ENCODE results near the gene PRRX2. TPM values are rescaled to one million over a fixed set of nuclear protein-coding genes. Genes with fewer than 3 reads are reported as not detected.
A peak's percentile ranks its signal among the peaks of the same experiment; 100 is the strongest.

The PRRX2 gene
- total and polyA plus RNA-seq, 2 of the 4 experiments (the other 2 are of a cell fraction): 12.7 to 35.5 TPM

DNA sequence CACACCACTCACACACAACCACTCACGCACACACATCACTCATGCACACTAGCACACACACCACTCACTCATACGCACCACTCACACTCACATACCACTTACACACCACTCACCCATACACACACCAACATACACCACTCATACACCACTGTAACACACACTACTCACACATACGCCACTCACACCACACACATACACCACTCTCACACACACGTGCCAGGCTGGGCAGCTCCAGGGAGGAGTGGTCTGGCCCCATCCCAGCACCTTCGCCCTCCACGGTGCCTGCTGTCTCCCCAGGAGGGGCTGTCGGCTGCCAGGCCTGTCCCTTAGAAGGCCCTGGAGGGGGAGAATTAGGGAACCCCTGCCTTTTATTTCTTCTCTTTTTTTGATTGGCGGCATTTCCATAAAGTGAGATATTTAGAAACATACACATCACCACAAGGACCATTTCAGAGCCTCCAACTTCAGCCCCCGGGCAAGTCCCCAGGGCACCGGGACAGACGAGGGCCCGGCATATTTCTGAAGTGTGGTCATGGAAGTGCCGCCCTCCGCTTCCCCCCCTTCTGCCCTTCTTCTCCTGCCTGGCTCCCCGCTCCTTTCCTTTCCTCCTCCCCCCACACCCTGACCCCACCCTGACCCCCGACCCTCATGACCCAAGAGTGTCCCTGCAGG lies 17.2 kb upstream of the PRRX2 start:
- peak overlapping the region; percentile 31; the same call in 1 of the 2 replicates for H3K23ac ChIP-seq (ENCODE audit: low read depth, low read length)
- H3K4me2 ChIP-seq (ENCODE audit: low read depth, low read length): no peak overlapping the region
- whole genome bisulfite sequencing, 2 experiments (ENCODE audit: extremely low coverage in 2 of 2, insufficient read length in 1 of 2): 95 to 100% methylated on average over 2 to 4 of the region's 16 CpGs
- H3K4ac ChIP-seq (ENCODE audit: low read depth, low read length): peak overlapping the region; percentile 72
- H4K20me1 ChIP-seq (ENCODE audit: insufficient read depth, low read length): no peaks in the 10 kb centered on the region
- H3K14ac ChIP-seq (replicated peaks; ENCODE audit: low read depth, low read length): 0 out of 2 replicates have a peak overlapping the region, but pooled peaks have one; percentile 25
- peak overlapping the region; percentile 41 for H4K91ac ChIP-seq (ENCODE audit: insufficient read depth, low read depth, low read length)
- peak overlapping the region; percentile 19; the same call in 1 of the 2 replicates for H2BK120ac ChIP-seq (ENCODE audit: low read depth, low read length)
- in situ Hi-C loops (cut with MboI; ENCODE audit: low sequenced_read_pairs) (no loop called here), intact Hi-C loops (cut with micrococcal nuclease) (no loop called here), dilution Hi-C loops (cut with HindIII; ENCODE audit: low sequenced_read_pairs, unreplicated experiment) (no loop called here)
- H3K79me1 ChIP-seq (ENCODE audit: low read depth in 1 of 2, low read length in 2 of 2): peaks cover 0 to 6% of the 10 kb centered on the region in 2 experiments; a peak in 1 of 4 replicates
- H2BK20ac ChIP-seq (ENCODE audit: low read depth, low read length): peak overlapping the region; percentile 82
- H2AK9ac ChIP-seq (replicated peaks; ENCODE audit: low read depth, low read length, poor library complexity): peak overlapping the region; percentile 76
- H2BK5ac ChIP-seq (ENCODE audit: low read depth, low read length, poor library complexity, severe bottlenecking): peak overlapping the region; percentile 71
- BruUV-seq (replicated peaks): no TSS peak
- H2AFZ ChIP-seq (replicated peaks; ENCODE audit: low read length, poor library complexity): no peak overlapping the region
- H3K56ac ChIP-seq (ENCODE audit: extremely low read depth, insufficient read depth, low read length): no peak overlapping the region
- no peak overlapping the region for H3K18ac ChIP-seq (ENCODE audit: low read depth, low read length)
- H3K4me3 ChIP-seq (ENCODE audit: insufficient read depth, low read depth, low read length): no peak overlapping the region
- no peak overlapping the region; a peak in 1 of 4 replicates for H4K8ac ChIP-seq (ENCODE audit: low read depth in 2 of 2, low read length in 2 of 2)
- H3K36me3 ChIP-seq (ENCODE audit: control insufficient read depth, insufficient read depth, low read length): no peaks in the 10 kb centered on the region
- ChIA-PET POLR2A (ENCODE audit: unreplicated experiment) (no interaction called here), CTCF (no interaction called here)
- H3K27ac ChIP-seq (ENCODE audit: insufficient read depth, low read length): no peak overlapping the region; the same call in 1 of the 2 replicates
- H3K27me3 ChIP-seq (ENCODE audit: control insufficient read depth, insufficient read depth, low read length): no peaks in the 10 kb centered on the region
- peak; percentile 40 for ATAC-seq (ENCODE audit: low read depth)
- H3K4me1 ChIP-seq (ENCODE audit: control insufficient read depth, insufficient read depth, low read length): peaks cover 6% of the 10 kb centered on the region; the same call in 1 of the 2 replicates
- no peaks in the 10 kb centered on the region for H3K9me3 ChIP-seq (ENCODE audit: control insufficient read depth, insufficient read depth, low read length)
- peaks cover 6% of the 10 kb centered on the region for H3K9me1 ChIP-seq (ENCODE audit: insufficient read depth, low read length)
- no peak overlapping the region for H3K9ac ChIP-seq (ENCODE audit: low read depth, low read length)
- H4K5ac ChIP-seq (ENCODE audit: low read depth, low read length): 0 out of 2 replicates have a peak overlapping the region, but pooled peaks have one; percentile 24
- peak overlapping the region; percentile 57; the same call in 2 of the 3 replicates for H2BK15ac ChIP-seq (ENCODE audit: low read depth, low read length)
- peak overlapping the region; percentile 99 for H2AK5ac ChIP-seq (ENCODE audit: low read depth, low read length)
- DNase-seq: no peak
- TF ChIP-seq MAZ (IDR thresholded peaks at IDR 0.05; ENCODE audit: borderline replicate concordance, low read depth, low read length) (no peak), RFX5 (IDR thresholded peaks at IDR 0.05; ENCODE audit: low read depth, low read length) (no peak), CEBPB (IDR thresholded peaks at IDR 0.05; ENCODE audit: low read depth, low read length) (no peak), SMC3 (IDR thresholded peaks at IDR 0.05; ENCODE audit: low read depth, low read length) (no peak), POLR2A (IDR thresholded peaks at IDR 0.05; ENCODE audit: low read depth, low read length) (no peak), BHLHE40 (IDR thresholded peaks at IDR 0.05; ENCODE audit: low read depth, low read length) (no peak), MAFK (IDR thresholded peaks at IDR 0.05; ENCODE audit: low read depth, low read length) (no peak), MXI1 (IDR thresholded peaks at IDR 0.05; ENCODE audit: borderline replicate concordance, low read depth, low read length) (no peak), FOS (IDR thresholded peaks at IDR 0.05; ENCODE audit: low read depth, low read length) (no peak), NFE2L2 (IDR thresholded peaks at IDR 0.05; ENCODE audit: low read depth, low read length) (no peak), RCOR1 (IDR thresholded peaks at IDR 0.05; ENCODE audit: insufficient replicate concordance, low read length) (no peak), RAD21 (IDR thresholded peaks at IDR 0.05; ENCODE audit: low read length) (no peak)
- TF ChIP-seq, protein P1, sequence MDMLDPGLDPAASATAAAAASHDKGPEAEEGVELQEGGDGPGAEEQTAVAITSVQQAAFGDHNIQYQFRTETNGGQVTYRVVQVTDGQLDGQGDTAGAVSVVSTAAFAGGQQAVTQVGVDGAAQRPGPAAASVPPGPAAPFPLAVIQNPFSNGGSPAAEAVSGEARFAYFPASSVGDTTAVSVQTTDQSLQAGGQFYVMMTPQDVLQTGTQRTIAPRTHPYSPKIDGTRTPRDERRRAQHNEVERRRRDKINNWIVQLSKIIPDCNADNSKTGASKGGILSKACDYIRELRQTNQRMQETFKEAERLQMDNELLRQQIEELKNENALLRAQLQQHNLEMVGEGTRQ (IDR thresholded peaks at IDR 0.05; ENCODE audit: low read depth, low read length): no peak
- TF ChIP-seq, protein P2, sequence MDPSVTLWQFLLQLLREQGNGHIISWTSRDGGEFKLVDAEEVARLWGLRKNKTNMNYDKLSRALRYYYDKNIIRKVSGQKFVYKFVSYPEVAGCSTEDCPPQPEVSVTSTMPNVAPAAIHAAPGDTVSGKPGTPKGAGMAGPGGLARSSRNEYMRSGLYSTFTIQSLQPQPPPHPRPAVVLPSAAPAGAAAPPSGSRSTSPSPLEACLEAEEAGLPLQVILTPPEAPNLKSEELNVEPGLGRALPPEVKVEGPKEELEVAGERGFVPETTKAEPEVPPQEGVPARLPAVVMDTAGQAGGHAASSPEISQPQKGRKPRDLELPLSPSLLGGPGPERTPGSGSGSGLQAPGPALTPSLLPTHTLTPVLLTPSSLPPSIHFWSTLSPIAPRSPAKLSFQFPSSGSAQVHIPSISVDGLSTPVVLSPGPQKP (IDR thresholded peaks at IDR 0.05; ENCODE audit: borderline replicate concordance, low read depth, low read length): no peak
- TF ChIP-seq, protein P3, sequence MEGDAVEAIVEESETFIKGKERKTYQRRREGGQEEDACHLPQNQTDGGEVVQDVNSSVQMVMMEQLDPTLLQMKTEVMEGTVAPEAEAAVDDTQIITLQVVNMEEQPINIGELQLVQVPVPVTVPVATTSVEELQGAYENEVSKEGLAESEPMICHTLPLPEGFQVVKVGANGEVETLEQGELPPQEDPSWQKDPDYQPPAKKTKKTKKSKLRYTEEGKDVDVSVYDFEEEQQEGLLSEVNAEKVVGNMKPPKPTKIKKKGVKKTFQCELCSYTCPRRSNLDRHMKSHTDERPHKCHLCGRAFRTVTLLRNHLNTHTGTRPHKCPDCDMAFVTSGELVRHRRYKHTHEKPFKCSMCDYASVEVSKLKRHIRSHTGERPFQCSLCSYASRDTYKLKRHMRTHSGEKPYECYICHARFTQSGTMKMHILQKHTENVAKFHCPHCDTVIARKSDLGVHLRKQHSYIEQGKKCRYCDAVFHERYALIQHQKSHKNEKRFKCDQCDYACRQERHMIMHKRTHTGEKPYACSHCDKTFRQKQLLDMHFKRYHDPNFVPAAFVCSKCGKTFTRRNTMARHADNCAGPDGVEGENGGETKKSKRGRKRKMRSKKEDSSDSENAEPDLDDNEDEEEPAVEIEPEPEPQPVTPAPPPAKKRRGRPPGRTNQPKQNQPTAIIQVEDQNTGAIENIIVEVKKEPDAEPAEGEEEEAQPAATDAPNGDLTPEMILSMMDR (conservative IDR thresholded peaks at IDR 0.05; ENCODE audit: low read depth, low read length): no peak

All from IMR-90 (cell line).